ENCODE data around the gene GRID1.

The GRID1 gene

DNA sequence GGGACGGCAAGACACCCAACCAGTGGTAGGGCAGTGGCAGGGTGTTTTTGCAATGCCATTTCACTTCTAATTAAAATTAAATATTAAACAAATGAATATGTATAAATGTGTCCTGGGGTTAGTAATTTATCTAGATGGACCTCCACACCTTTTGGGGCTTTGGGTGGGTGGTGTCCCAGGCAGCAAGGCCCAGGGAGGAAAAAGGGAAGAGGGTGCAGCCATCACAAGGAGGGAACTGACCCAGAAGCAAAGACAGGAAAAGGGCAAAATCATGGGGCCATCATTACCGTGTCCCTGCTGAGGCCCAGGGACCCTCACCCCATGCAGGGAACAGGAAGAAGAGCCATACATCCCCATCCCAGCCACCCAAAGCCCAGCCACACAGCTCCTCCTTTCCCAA lies 204.6 kb downstream of the GRID1 start:
- no peak for DNase-seq

- DNase-seq, result no peak
These were observed 205.6 kb downstream of the GRID1 start for GRCh38 chr10:86160890-86161585.

GRCh38 chr10:86159797-86160196 lies 206.8 kb downstream of the GRID1 start:
- DNase-seq, result no peak

GRCh38 chr10:86155054-86155921 lies 211.3 kb downstream of the GRID1 start:
- DNase-seq, result no peak

DNA sequence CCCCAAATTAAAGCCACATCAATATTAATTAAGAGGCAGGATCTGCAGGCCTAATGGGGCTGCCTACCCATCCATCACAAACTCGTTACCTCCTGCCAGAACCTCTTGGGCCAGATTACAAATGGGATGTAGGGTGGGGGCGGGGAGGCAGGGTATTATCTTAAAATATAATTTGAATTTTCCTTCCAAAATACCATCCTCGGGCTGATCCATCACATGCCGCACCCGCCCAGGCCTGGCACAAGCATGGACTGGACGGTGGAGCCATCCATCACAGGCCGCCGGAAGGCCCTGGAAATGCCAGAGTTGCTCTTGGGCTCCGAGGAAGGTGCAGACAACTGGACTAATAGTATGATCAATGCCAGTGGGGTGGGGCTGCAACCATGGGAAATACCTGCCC lies 212.8 kb downstream of the GRID1 start:
- DNase-seq, result no peak

GRCh38 chr10:86152911-86153310 lies 213.7 kb downstream of the GRID1 start:
- DNase-seq, result no peak

DNA sequence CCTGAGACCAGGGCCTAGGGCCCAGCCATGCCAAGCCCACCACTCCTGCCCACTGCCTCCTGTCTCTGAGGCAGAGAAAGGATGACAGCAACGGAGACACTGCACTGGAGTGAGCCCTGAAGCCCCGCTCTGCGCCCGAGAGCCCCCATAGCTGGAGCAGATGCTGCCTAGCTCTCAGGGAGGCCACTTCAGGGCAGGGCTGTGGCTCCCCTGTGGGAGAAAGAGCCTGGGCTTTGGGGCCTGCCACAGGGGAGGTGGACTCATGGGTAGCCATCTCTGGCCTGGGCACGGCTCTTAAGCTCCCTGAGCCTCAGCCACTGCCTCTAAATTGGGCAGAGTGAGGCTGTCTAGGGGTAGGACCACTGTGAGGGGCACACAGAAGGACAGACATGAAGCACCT lies 214.2 kb downstream of the GRID1 start:
- DNase-seq, result no peak

DNA sequence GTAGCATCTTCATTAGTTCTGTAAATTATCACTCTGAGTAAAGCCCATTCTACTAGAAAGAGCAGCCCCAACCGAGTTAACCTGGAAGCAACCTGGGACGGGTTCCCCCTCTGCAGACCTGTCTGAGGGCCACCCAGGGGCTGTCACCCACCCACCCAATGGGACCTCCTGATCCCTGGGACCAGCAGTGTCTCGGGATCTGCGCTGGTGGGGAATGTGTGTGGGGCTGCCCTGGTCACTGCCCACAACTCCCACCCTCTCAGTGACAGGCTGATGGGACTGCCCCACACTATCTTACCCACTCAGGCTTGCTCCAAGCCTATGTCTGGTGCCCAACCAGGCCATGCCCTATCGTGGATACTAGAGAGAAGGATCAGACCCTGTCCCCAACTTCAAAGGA lies 215.0 kb downstream of the GRID1 start:
- no peak for DNase-seq

DNA sequence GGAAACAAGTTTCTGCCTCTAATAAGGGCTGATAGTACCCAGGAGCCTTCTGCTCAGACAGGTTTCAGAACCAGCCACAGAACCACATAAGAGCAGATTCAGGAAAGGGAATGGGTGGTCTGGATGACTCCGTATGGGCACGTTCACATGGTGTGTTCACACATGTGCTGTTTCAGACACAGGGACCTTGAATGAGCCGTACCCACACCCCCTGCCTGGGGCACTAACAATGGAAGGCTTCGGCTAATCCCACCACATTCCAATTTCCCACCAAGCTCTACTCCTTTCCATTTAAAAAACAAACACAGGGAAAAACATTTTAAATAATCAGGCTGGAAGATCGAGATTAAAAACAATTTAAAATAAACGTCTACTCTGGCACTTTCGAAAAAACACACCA lies 217.3 kb downstream of the GRID1 start:
- DNase-seq, result no peak

DNA sequence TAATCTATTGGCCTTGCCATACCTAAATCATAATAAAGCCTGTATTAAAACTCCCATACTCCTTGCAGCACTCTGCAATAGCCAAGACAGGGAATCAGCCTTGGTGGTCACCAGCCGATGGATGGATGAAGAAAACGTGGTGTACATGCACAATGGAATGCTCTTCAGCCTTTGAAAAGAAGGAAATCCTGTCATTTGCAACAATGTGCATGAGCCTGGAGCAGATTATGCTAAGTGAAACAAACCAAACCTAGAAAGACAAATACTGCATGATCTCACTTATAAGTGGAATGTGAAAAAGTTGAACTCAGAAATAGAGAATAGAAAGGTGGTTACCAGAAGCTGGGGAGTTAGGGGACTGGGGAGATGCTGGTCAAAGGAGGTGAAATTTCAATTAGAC lies 218.5 kb downstream of the GRID1 start:
- DNase-seq, result no peak

DNA sequence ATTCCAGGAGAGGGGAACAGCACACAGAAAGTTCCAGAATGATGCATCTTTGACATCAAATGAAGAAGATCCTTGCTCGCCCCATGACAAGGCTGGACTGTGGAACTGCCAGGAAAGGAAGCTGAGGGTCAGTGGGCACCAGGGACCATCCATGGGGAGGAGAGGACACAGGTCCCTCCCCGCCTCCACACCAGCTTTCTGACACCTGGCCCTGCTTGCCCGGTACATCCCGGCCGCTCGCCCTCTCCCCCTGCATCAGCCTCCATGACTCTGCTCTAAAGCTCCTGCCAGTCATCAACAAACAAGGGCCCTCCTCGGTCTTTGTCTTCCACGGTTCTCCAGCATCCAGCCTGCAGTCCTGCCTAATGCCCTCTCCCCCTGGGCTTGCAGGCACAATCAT lies 222.3 kb downstream of the GRID1 start:
- DNase-seq, result no peak

GRCh38 chr10:86141896-86142295 lies 224.7 kb downstream of the GRID1 start:
- DNase-seq, result no peak

DNA sequence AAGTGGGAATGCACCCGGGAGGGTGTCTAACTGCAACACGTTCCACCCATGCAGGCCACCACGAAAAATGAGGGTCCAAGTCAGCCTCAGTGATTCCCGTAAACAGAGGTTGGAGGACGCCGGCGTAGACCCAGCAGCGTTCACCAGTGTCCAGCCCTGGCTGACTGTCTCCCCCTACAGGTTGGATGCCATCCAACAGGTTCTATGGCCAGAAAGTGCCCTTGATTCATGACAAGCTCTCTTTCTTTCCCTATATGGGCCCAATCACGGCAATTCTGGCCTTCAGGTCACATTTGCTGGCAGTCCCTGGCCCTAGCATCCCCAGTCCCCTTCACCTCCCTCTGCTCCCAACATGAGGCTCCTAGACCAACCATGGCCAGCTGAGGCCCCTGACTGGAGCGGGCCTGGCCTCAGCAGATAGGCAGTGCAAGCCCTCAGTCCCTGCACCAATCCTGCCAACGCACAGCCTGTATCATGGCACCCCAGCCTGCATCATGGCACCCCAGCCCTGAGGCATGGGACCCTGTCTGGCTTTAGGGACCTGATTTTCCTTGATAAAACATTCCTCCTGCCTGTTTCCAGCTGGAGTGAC lies 227.4 kb downstream of the GRID1 start:
- DNase-seq, result no peak

GRCh38 chr10:86138551-86139065 lies 228.0 kb downstream of the GRID1 start:
- no peak for DNase-seq

GRCh38 chr10:86137561-86137960 lies 229.0 kb downstream of the GRID1 start:
- DNase-seq, result no peak

GRCh38 chr10:86136934-86137333 lies 229.7 kb downstream of the GRID1 start:
- DNase-seq, result no peak

DNA sequence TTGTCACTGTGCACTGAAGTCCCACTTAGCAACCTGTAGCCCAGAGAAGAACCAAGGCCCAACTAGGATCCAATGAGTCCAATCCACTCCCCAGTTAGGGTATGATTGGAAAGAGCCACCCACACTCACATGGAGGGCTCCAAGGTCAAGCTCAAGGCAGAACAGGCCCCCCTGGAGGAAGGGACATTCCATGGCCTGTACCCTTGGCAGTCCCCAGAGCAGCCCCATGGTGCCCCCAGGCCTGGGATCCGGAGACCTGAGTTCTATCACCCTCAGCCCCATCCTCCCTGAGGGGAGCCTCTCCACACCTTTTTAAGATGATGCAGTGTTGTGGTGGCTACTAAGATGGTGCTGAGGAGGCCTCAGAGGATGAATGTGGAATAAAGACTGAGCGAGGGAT lies 231.4 kb downstream of the GRID1 start:
- no peak for DNase-seq

DNA sequence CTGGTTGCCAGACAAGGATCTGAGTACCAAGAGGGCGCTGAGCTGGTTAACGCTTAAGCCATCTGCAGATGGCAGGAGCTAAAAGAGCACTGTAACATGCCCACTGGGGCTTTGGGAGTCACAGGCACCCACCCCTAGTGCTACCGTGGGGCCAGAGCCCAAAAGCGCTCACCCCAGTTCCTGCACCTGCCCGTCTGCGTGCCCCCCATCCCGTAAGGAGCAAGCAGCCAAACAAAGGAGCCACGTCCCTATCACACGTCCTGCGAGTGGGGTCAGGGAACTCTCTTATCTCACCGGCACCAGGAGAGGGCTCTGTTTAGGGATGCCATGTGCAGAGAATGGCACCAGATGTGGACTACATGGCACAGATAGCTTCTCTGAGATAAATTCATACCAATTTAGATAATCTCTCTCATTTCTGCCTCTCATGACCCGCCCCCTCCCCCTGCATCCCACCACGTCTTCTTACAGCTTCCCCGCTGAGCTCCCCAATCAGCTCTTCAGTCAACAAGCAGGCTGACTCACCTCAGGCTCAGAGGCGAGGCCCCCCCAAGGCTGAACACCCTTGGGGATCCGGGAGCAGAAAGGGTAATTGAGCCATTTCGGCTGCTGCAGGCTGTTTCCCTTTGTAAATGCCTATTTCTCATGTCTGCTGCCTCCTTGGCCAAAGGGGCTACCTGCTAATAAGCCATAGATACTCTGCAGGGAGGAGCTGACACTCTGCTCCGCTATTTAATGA lies 235.7 kb downstream of the GRID1 start:
- no peak for DNase-seq

GRCh38 chr10:86130041-86130440 lies 236.6 kb downstream of the GRID1 start:
- no peak for DNase-seq

GRCh38 chr10:86128360-86128759 lies 238.2 kb downstream of the GRID1 start:
- DNase-seq, result no peak

DNA sequence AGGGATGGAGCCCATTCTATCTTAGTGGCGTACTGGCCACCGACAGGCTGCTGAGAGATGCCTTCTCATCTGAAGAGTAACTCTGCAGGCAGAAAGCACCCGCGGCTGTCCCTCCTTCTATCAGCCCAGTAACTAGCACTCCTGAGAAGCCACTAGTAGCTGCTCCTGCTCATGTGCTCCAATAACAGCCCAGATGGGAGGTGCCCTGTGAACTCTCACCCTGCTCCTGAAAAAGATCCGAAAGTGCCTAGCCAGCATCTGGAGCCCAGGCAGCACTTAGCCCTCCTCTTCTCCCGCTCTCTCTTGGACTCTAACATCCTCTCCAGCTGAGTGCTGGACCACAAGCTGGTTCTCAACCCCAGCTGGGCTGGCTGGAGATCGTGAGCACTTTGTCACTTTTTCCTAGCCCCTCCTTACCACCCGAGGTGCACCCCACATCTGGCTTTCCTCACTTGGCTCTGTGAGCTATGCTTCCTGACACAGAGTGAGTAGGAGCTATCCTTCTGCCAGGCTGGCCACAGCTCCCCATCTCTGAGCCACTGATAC lies 239.2 kb downstream of the GRID1 start:
- no peak for DNase-seq

- DNase-seq, result no peak
These were observed 241.9 kb downstream of the GRID1 start for GRCh38 chr10:86124734-86125133.

- DNase-seq, result no peak
These were observed 242.9 kb downstream of the GRID1 start for GRCh38 chr10:86123715-86124114.

Data from kidney glomerular epithelial cell (primary cell).